GM19463 (cell line): ENCODE measurements around the gene EZR.
A peak's percentile ranks its signal among the peaks of the same experiment; 100 is the strongest.

Source experiments
- ATAC-seq: cut with Tn5 transposase; IDR thresholded peaks from one replicate; pipeline ENCODE4 v1.9.1; 2021; ENCODE audit warnings: mild to moderate bottlenecking, moderate library complexity; ENCODE audit not compliant: unreplicated experiment

Gene EZR

GRCh38 chr6:158737710-158738615, 81.2 kb downstream of the EZR start:
- no peak for ATAC-seq

GRCh38 chr6:158737082-158737709, 82.0 kb downstream of the EZR start:
- no peak for ATAC-seq

GRCh38 chr6:158735009-158735408, 84.2 kb downstream of the EZR start:
- no peak for ATAC-seq

GRCh38 chr6:158730541-158730907, 88.6 kb downstream of the EZR start:
- no peak for ATAC-seq

GRCh38 chr6:158729906-158730540, 89.1 kb downstream of the EZR start:
- no peak for ATAC-seq

- no peak for ATAC-seq
Measured at GRCh38 chr6:158725704-158726103, 93.5 kb downstream of the EZR start.

GRCh38 chr6:158722176-158722729, 96.9 kb downstream of the EZR start:
- no peak for ATAC-seq

GRCh38 chr6:158718461-158719046, 100.6 kb downstream of the EZR start:
- no peak for ATAC-seq

GRCh38 chr6:158717341-158718330, 101.5 kb downstream of the EZR start:
- ATAC-seq, result peak; percentile 66
